A673 (cell line): ENCODE measurements around the gene PCNX3. TPM values are rescaled to one million over a fixed set of nuclear protein-coding genes. Genes with fewer than 3 reads are reported as not detected.
A peak's percentile ranks its signal among the peaks of the same experiment; 100 is the strongest.

ENCODE experiments used
- BruUV-seq: library from RNA; stranded (reverse); fragments of 400-500 nt; replicated peaks from 2 replicates; lab custom pipeline; 2021; lab: Mats Ljungman, UMichigan
- CTCF ChIA-PET: fragments of 300-600 bp; sonication (Branson Sonifier 250); formaldehyde crosslinking; loops from one replicate; lab custom pipeline; 2022; ENCODE audit warnings: antibody characterized with exemption; lab: Charles Lee
- POLR2A ChIA-PET: fragments of 300-600 bp; sonication (Branson Sonifier 250); formaldehyde crosslinking; loops from one replicate; lab custom pipeline; 2022; ENCODE audit warnings: antibody characterized with exemption; ENCODE audit not compliant: low non-redundant PET; lab: Charles Lee
- DNase-seq: peaks from one replicate; pipeline ENCODE4 v3.0.0-alpha.2; 2015; ENCODE audit warnings: low spot score
- H3K27ac ChIP-seq: fragments of 200-600 bp; sonication (generic); 2 replicates; pipeline ENCODE4 v1.5.1; 2016; ENCODE audit warnings: mixed run types, low read depth, mild to moderate bottlenecking, mixed read lengths, antibody characterized with exemption, low read length; ENCODE audit not compliant: poor library complexity, severe bottlenecking
- H3K27me3 ChIP-seq: fragments of 200-600 bp; sonication (generic); replicated peaks from 2 replicates; pipeline ENCODE4 v1.6.1; 2017; ENCODE audit warnings: mixed run types, low read depth, mild to moderate bottlenecking, mixed read lengths, antibody characterized with exemption, low read length; ENCODE audit not compliant: insufficient read depth, poor library complexity
- H3K36me3 ChIP-seq: fragments of 200-600 bp; sonication (generic); 2 replicates; pipeline ENCODE4 v1.6.1; 2016; ENCODE audit warnings: mixed run types, mild to moderate bottlenecking, mixed read lengths, antibody characterized with exemption, low read length; ENCODE audit not compliant: insufficient read depth, poor library complexity, severe bottlenecking
- H3K4me1 ChIP-seq: fragments of 200-600 bp; sonication (generic); 2 replicates; pipeline ENCODE4 v1.6.1; 2017; ENCODE audit warnings: mixed run types, mild to moderate bottlenecking, mixed read lengths, antibody characterized with exemption, low read length; ENCODE audit not compliant: insufficient read depth, poor library complexity, severe bottlenecking
- H3K4me3 ChIP-seq: fragments of 200-600 bp; sonication (generic); 2 replicates; pipeline ENCODE4 v1.5.1; 2016; ENCODE audit warnings: low read depth, mixed run types, mild to moderate bottlenecking, mixed read lengths, low read length; ENCODE audit not compliant: poor library complexity, severe bottlenecking
- H3K9me3 ChIP-seq: fragments of 200-600 bp; sonication (generic); 2 replicates; pipeline ENCODE4 v1.6.1; 2016; ENCODE audit warnings: mixed run types, low read depth, mild to moderate bottlenecking, mixed read lengths, antibody characterized with exemption, low read length; ENCODE audit not compliant: poor library complexity, severe bottlenecking
- EZH2 ChIP-seq: fragments of 200-600 bp; sonication (generic); IDR thresholded peaks from 2 replicates; pipeline ENCODE4 v1.6.1; 2017; ENCODE audit warnings: borderline replicate concordance, low read depth, mild to moderate bottlenecking, mixed read lengths, antibody characterized with exemption, low read length; ENCODE audit not compliant: poor library complexity, severe bottlenecking
- intact Hi-C: fragments of 100-400 bp; cut with micrococcal nuclease; formaldehyde crosslinking; loops from one replicate; pipeline ENCODE4 v1.10.0; 2022; ENCODE audit not compliant: unreplicated experiment
- total RNA-seq: library from RNA; stranded (reverse); gene quantifications from 2 replicates; pipeline ENCODE4 v1.2.3, GENCODE V29; 2021
- TF ChIP-seq, protein P1 (sequence below): fragments of 300-800, 200-600 bp; sonication (generic); conservative IDR thresholded peaks from 2 replicates; pipeline ENCODE4 v1.5.1; 2017; ENCODE audit warnings: low read depth, mild to moderate bottlenecking, antibody characterized with exemption, low read length, moderate library complexity, mixed read lengths

PCNX3 gene
- total RNA-seq, 1 experiment from 2014 or later, result 68.0 TPM

DNA sequence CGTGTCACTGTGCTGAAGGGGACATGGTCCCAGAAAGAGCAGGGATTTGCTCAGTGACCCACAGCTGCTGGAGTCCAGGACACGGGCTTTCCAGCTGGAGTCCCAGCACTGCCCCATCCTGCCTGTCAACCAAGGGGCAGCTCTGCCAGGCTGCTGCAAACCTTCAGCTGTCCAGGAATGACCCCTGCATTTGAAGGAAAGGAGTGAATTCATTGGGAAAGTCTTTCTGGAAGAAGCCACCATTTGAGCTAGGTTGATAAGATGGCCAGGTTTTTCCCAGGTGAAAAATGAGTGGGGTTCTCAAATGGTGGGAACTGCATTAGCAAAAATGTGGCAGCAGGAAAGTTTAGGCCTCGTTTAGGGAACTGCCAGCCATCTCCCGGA, 29.3 kb upstream of the PCNX3 start:
- no peaks in the 10 kb centered on the region for H3K27me3 ChIP-seq
- H3K36me3 ChIP-seq, result peaks cover 10% of the 10 kb centered on the region
- no peak overlapping the region for H3K4me3 ChIP-seq
- no peaks in the 10 kb centered on the region for H3K9me3 ChIP-seq
- no peaks in the 10 kb centered on the region for H3K4me1 ChIP-seq
- BruUV-seq, result no TSS peak
- DNase-seq, result no peak
- H3K27ac ChIP-seq, result no peak overlapping the region
- ChIA-PET CTCF (no interaction called here), POLR2A (no interaction called here)
- intact Hi-C loops, result no loop called here
- no peak for TF ChIP-seq EZH2
- TF ChIP-seq, protein P1, sequence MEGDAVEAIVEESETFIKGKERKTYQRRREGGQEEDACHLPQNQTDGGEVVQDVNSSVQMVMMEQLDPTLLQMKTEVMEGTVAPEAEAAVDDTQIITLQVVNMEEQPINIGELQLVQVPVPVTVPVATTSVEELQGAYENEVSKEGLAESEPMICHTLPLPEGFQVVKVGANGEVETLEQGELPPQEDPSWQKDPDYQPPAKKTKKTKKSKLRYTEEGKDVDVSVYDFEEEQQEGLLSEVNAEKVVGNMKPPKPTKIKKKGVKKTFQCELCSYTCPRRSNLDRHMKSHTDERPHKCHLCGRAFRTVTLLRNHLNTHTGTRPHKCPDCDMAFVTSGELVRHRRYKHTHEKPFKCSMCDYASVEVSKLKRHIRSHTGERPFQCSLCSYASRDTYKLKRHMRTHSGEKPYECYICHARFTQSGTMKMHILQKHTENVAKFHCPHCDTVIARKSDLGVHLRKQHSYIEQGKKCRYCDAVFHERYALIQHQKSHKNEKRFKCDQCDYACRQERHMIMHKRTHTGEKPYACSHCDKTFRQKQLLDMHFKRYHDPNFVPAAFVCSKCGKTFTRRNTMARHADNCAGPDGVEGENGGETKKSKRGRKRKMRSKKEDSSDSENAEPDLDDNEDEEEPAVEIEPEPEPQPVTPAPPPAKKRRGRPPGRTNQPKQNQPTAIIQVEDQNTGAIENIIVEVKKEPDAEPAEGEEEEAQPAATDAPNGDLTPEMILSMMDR, result no peak

DNA sequence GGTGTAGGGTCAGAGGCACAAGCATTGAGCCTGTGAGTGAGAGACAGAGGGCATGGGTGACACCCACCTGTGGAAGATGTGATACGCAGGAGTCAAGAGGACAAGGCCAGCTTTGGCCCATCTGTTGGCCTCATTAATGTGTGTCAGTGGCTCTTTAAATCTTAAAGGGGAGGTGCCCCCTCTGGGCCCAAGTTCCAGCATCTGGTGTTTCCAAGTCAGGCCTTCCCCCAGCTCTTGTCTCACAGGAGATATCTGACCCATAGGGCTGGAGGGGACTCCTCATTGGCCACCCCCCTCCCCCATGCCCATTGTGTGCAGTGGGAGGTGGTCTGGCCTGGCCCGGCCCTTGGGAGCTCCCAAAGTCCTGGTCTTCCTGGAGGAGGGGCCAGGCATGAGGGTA, 28.9 kb upstream of the PCNX3 start:
- intact Hi-C loops, result no loop called here
- ChIA-PET CTCF (interaction anchor here (2.2 kb wide), 1 partner anchor 46 kb away, joined by 9 read pairs; no protein-coding TSS in a partner anchor), POLR2A (no interaction called here)
- no peak overlapping the region for H3K4me3 ChIP-seq
- no peaks in the 10 kb centered on the region for H3K27me3 ChIP-seq
- TF ChIP-seq EZH2, result no peak
- TF ChIP-seq, protein P1, result no peak
- H3K36me3 ChIP-seq, result peaks cover 10% of the 10 kb centered on the region
- no peak for DNase-seq
- BruUV-seq, result no TSS peak
- H3K9me3 ChIP-seq, result no peaks in the 10 kb centered on the region
- no peaks in the 10 kb centered on the region for H3K4me1 ChIP-seq
- H3K27ac ChIP-seq, result no peak overlapping the region

DNA sequence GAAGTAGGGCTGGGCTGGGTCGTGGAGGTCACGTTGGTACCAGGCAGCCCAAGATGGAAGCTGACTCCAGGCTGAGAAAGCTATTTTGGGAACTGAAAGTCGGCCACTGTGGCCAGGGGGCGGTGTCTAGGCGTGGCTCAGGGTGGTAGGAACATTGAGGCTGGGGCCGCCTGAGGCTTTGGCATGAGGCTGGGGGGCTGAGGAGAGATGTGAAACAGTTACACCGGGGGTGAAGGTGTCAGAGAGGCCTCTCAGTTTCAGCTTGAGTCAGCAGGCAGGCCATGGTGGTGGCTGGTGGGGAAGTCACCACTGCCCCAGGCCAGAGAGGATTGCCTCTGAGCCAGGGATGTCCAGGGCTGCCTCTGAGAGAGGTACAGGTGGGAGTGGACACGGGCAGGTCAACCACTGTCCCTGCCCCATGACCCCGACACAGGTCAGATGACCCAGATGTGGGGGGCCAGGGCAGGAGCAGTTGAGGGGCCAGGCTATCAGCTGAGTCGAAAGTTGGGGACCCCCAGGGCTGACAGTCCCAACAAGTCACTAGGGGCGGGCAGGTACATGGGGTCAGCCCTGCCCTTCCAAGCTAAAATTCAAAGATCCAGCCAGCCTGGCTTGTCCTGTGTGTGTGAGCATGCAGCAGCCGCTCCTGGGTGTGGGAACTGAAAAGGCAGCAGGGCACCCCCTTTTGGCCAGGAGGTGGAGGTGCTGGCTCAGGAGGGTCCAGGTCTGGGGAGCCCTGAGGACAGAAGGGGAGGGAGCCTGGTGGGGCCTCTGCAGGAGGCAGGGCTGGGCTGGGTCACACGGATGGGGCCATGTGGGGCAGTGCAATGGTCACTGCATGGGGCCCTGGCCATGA, 27.1 kb upstream of the PCNX3 start:
- intact Hi-C loops, result no loop called here
- no peaks in the 10 kb centered on the region for H3K9me3 ChIP-seq
- H3K4me1 ChIP-seq, result no peaks in the 10 kb centered on the region
- POLR2A ChIA-PET, result no interaction called here
- H3K27ac ChIP-seq, result no peak overlapping the region
- TF ChIP-seq, protein P1, result peak; percentile 73
- no peak for TF ChIP-seq EZH2
- H3K4me3 ChIP-seq, result no peak overlapping the region
- peak; percentile 74 for DNase-seq
- no peaks in the 10 kb centered on the region for H3K27me3 ChIP-seq
- BruUV-seq, result no TSS peak
- peaks cover 10% of the 10 kb centered on the region for H3K36me3 ChIP-seq
- CTCF ChIA-PET, result interaction anchor here (0.6 to 2.2 kb wide), 2 partner anchors 9 to 47 kb away, joined by 6 to 9 read pairs; no protein-coding TSS in a partner anchor
